SJSA1 (cell line): ENCODE data around the gene SGSH. TPM values are rescaled to one million over a fixed set of nuclear protein-coding genes. Genes with fewer than 3 reads are reported as not detected.
"Not testable (repeated sequence)": the region's sequence is repeated elsewhere in the genome, so short reads cannot be mapped to it uniquely, and the experiment has no call there.

Experiments used
- DNase-seq, 2 experiments: peaks; one replicate each; pipeline ENCODE4 v3.0.0-alpha.2; 2015 to 2020; ENCODE audit warnings: low spot score in 2 of 2, low read depth in 1 of 2
- H3K27ac ChIP-seq: fragments of 250-450 bp; sonication (Bioruptor Pico); 2 replicates; pipeline ENCODE4 v1.5.1; 2020; ENCODE audit warnings: mild to moderate bottlenecking, moderate library complexity
- H3K27me3 ChIP-seq: fragments of 250-450 bp; sonication (Bioruptor Pico); replicated peaks from 2 replicates; pipeline ENCODE4 v1.5.1; 2020; ENCODE audit warnings: mild to moderate bottlenecking, moderate library complexity
- H3K36me3 ChIP-seq: fragments of 250-450 bp; sonication (Bioruptor Pico); 2 replicates; pipeline ENCODE4 v1.5.1; 2020; ENCODE audit warnings: mild to moderate bottlenecking
- H3K4me1 ChIP-seq: fragments of 250-450 bp; sonication (Bioruptor Pico); replicated peaks from 2 replicates; pipeline ENCODE4 v1.6.1; 2021; ENCODE audit warnings: mild to moderate bottlenecking
- H3K4me3 ChIP-seq: fragments of 250-450 bp; sonication (Bioruptor Pico); 2 replicates; pipeline ENCODE4 v1.5.1; 2020; ENCODE audit warnings: mild to moderate bottlenecking
- H3K9me3 ChIP-seq: fragments of 250-450 bp; sonication (Bioruptor Pico); replicated peaks from 2 replicates; pipeline ENCODE4 v1.5.1; 2020; ENCODE audit warnings: mild to moderate bottlenecking
- total RNA-seq: library from RNA; depleted of rRNA; stranded (reverse); fragments of >200 nt; shearing (Covaris generic); gene quantifications from 2 replicates; pipeline ENCODE4 v1.2.3, GENCODE V29; 2014

The SGSH gene
- total RNA-seq, 1 experiment from 2014 or later = 18.6 TPM

DNA sequence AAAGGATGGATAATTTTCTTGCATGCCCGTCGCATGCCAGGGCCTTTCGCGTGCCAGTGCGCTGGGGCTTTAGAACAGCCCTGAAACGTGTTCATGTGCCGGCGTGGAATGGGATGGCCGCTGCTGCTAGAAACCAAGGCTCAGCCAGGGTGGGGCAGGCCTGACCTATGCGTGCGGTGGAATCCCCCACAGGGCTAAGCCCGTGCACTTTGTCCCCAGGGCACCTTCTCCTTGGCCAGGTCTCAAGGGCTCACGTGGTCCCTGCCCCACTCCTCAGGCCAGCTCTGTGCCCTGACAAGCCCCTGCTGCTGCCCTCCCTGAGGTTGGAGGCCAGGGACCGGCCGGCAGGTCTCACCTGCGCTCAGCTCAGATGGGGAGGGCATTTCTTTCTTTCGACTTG is 27.4 kb upstream of the SGSH start:
- H3K4me3 ChIP-seq = no peak overlapping the region
- H3K4me1 ChIP-seq = no peaks in the 10 kb centered on the region
- H3K9me3 ChIP-seq = no peaks in the 10 kb centered on the region
- H3K27ac ChIP-seq = no peak overlapping the region
- no peak for DNase-seq
- no peaks in the 10 kb centered on the region for H3K27me3 ChIP-seq
- peaks cover 17% of the 10 kb centered on the region; the same call in 1 of the 2 replicates for H3K36me3 ChIP-seq

DNA sequence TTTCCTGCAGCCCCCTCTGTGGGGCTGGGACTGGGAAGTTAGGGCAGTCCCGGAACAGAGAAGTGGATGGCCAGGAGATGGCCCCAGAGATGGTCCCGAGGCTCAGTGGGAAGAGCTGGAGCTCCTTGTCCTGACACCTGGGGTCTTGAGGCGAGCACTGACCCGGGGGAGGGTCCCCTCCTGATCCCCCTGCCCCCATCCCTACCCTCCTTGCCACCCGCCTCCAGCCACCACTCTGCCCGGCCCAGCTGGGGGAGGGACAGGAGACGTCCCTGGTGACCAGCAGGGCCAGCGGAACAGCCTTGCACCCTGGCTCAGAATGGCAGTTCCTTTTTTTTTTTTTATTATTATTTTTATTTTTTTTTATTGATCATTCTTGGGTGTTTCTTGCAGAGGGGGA is 26.6 kb upstream of the SGSH start:
- DNase-seq = no peak
- Histone ChIP-seq H3K27me3 (no peaks in the 10 kb centered on the region), H3K9me3 (no peaks in the 10 kb centered on the region), H3K27ac (no peak overlapping the region), H3K4me3 (no peak overlapping the region), H3K4me1 (no peaks in the 10 kb centered on the region), H3K36me3 (peaks cover 25% of the 10 kb centered on the region)

DNA sequence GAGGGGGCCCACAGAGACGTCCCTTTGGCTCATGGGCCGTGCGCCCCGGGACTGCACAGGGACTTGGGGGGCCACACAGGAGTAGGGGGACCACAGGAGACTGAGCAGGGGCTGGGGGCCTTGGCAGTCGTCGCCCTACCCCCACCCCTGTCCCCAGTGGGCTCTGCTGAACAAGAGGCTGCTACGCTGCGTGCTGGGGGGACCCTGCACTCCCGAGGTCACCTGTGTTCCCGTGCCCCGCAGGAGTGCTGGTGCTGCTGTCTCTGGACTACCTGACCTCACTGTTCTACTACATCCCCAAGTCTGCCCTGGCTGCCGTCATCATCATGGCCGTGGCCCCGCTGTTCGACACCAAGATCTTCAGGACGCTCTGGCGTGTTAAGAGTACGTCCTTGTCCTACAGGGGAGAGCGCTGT is 26.1 kb upstream of the SGSH start:
- Histone ChIP-seq H3K4me1 (no peaks in the 10 kb centered on the region), H3K9me3 (no peaks in the 10 kb centered on the region), H3K4me3 (no peak overlapping the region), H3K27ac (no peak overlapping the region), H3K36me3 (peaks cover 30% of the 10 kb centered on the region), H3K27me3 (no peaks in the 10 kb centered on the region)
- DNase-seq = no peak

DNA sequence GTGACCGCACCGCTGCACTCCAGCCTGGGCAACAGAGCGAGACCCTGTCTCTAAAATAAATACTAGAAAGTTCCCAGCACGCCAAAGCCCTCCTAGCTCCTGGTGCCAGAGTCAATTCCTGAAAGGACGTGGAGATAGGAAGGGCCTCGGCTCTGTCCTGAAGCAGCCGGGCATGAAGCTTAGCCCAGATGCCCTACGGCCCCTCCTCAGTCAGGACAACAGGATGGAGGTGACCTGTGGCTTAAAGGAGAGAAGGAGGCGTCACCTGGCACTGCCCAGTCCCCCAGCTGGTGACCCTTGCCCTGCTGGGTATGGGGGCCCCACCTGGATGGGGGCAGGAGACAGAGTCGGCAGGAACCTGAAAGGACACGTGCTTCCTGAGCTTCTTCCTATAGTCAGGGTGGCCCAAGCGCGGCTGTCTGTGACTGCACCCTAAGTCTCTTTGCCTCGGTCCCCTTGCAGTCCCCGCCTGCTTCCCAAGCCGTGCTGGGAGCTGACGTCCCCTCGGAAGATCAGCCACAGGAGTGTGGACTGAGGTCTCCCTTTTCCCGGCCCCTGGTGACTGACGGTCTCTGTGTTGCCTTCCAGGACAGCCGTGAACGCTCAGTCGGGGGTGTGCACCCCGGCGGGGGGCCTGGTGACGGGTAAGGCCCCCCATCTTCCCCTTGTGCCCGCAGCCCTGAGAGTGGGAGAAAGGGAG is 25.6 kb upstream of the SGSH start:
- peaks cover 33% of the 10 kb centered on the region for H3K36me3 ChIP-seq

DNA sequence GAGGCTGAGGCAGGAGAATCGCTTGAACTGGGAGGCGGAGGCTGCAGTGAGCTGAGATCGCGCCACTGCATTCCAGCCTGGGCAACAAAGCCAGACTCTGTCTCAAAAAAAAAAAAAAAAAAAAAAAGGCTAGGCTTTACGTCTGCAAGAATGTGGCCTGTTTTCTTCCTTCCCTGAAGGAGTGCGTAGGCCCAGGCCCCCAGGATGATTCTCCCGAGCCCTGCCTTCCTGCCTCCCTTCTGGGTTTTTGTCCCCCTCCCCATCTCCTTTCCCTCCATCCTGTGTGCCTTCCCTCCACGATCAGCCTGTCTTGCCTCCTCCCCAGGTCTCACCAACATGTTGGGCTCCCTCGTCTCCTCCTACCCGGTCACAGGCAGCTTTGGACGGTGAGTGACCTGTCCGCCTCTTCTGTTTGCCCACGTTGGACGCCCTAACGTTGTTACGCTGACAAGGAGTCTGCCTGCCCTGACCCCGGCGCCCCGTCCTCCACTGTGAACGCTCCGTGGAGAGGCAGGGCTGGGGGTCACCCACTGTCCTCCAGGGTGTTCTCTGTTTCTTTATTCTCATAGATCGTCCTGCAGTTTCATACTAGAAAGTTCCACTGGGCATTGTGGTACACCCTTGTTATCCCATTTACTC is 24.9 kb upstream of the SGSH start:
- H3K27me3 ChIP-seq = no peaks in the 10 kb centered on the region
- no peak for DNase-seq
- H3K4me1 ChIP-seq = no peaks in the 10 kb centered on the region
- H3K9me3 ChIP-seq = no peaks in the 10 kb centered on the region
- peaks cover 33% of the 10 kb centered on the region for H3K36me3 ChIP-seq
- H3K4me3 ChIP-seq = no peak overlapping the region
- no peak overlapping the region for H3K27ac ChIP-seq

More for the DNA sequence above, 25.6 kb upstream of the SGSH start:
- H3K4me3 ChIP-seq = no peak overlapping the region
- no peaks in the 10 kb centered on the region for H3K27me3 ChIP-seq
- no peaks in the 10 kb centered on the region for H3K9me3 ChIP-seq
- no peaks in the 10 kb centered on the region for H3K4me1 ChIP-seq
- no peak for DNase-seq
- no peak overlapping the region for H3K27ac ChIP-seq

DNA sequence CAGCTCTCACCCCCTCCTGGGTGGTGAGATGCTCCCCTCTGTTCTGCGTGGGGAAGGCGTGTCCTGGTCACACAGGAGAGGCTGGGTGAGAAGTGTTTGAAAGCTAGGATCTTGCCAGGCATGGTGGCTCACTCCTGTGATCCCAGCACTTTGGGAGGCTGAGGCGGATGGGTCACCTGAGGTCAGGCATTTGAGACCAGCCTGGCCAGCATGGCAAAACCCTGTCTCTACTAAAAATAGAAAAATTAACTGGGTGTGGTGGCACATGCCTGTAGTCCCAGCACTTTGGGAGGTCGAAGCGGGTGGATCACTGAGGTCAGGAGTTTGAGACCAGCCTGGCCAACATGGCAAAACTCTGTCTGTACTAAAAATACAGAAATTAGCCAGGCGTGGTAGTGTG is 24.3 kb upstream of the SGSH start:
- not testable (repeated sequence) for H3K27me3 ChIP-seq, H3K9me3 ChIP-seq, H3K27ac ChIP-seq, H3K4me1 ChIP-seq, DNase-seq, H3K4me3 ChIP-seq
- H3K36me3 ChIP-seq = peaks cover 38% of the 10 kb centered on the region

DNA sequence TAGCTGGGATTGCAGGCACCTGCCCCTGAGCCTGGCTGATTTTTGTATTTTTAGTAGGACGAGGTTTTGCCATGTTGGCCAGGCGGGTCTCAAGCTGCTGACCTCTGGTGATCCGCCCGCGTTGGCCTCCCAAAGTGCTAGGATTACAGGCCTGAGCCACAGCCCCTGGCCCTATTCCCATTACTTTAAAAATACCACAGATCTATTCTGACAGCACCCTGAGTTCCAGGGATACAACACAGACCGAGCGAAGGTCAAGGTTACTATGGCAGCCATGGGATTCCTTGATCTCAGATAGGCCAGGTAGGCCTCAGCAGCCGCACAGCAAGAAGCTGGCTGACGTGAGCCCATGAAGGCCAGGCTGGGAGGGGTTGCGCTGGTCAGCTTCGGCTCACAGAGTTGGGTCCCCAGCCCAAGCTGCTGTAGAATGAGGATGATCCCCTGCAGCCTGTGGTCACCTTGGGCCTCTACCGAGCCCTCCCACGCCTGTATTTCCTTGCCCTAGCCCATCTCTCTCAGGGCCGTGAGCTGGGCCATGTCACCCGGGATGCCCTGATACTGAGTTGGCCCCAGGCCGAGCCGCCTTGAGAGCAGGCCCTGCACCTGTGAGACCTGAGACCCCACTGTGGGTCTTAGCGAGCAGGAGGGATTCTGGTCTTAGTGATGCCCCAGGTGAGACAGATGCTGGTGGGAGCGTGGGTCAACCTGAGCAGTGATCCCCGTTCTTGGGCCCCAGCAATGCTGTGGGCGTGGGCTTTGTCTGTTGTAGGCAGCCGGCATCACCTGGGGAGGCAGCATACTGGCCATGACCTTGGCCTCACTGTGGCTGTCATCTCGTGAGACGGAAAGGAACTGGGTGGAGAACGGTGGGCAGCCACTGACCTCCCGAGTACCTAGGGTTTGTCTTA is 23.6 kb upstream of the SGSH start:
- Histone ChIP-seq H3K4me3 (no peak overlapping the region), H3K4me1 (no peaks in the 10 kb centered on the region), H3K36me3 (peaks cover 40% of the 10 kb centered on the region), H3K27me3 (no peaks in the 10 kb centered on the region), H3K9me3 (no peaks in the 10 kb centered on the region), H3K27ac (no peak overlapping the region)
- no peak for DNase-seq

DNA sequence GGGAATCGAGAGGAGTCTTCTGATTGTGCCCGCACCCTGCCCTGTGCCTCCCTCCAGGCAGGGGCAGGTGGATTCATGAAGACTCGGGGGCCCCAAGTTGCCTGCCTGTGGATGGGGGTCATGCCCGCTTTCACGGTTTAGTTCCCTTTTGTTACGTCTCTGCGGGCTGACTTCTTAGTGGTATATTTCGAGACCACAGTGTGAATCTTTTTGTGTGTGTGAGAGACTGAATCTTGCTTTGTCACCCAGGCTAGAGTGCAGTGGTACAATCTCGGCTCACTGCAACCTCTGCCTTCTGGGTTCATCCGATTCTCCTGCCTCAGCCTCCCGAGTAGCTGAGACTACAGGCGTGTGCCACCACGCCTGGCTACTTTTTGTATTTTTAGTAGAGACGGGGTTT is 22.4 kb upstream of the SGSH start:
- Histone ChIP-seq H3K4me3 (no peak overlapping the region), H3K27ac (no peak overlapping the region), H3K9me3 (no peaks in the 10 kb centered on the region), H3K27me3 (no peaks in the 10 kb centered on the region), H3K36me3 (peaks cover 50% of the 10 kb centered on the region), H3K4me1 (no peaks in the 10 kb centered on the region)
- no peak for DNase-seq

DNA sequence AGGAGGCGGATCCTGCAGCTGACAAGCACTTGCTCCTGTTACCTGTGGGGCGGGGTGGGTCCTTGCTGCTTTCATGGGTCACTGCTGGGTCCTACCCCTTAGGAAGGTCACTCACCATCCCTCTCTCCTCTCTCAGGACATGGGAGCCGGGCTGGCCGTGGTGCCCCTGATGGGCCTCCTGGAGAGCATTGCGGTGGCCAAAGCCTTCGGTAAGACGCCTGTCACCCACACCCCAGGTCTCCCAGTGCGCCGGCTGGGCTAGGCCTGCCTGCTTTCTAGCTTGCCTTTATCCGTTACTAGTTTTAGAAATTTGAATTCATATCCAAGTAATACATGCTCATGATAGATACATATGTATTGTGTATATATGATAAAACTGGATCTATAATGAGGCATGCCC is 17.3 kb upstream of the SGSH start:
- DNase-seq = no peak
- Histone ChIP-seq H3K27ac (no peak overlapping the region), H3K4me3 (no peak overlapping the region), H3K4me1 (no peaks in the 10 kb centered on the region), H3K36me3 (peaks cover 58% of the 10 kb centered on the region), H3K27me3 (no peaks in the 10 kb centered on the region), H3K9me3 (peaks cover 18% of the 10 kb centered on the region)

DNA sequence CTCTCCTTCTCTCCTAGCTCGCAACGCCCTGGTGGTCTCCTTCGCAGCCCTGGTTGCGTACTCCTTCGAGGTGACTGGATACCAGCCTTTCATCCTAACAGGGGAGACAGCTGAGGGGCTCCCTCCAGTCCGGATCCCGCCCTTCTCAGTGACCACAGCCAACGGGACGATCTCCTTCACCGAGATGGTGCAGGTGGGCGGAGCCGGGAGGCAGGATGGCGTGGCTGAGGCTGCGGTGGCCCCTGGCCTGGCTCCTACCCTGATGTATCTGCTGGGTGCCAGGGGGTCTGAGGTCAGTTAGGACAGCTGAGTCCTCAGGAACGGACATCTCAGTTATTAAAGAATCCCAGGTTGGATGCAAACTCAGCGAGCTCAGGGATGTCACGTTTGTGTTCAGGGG is 16.8 kb upstream of the SGSH start:
- Histone ChIP-seq H3K4me3 (no peak overlapping the region), H3K36me3 (peaks cover 53% of the 10 kb centered on the region), H3K27me3 (no peaks in the 10 kb centered on the region), H3K27ac (no peak overlapping the region), H3K4me1 (no peaks in the 10 kb centered on the region), H3K9me3 (peaks cover 21% of the 10 kb centered on the region)
- no peak for DNase-seq

DNA sequence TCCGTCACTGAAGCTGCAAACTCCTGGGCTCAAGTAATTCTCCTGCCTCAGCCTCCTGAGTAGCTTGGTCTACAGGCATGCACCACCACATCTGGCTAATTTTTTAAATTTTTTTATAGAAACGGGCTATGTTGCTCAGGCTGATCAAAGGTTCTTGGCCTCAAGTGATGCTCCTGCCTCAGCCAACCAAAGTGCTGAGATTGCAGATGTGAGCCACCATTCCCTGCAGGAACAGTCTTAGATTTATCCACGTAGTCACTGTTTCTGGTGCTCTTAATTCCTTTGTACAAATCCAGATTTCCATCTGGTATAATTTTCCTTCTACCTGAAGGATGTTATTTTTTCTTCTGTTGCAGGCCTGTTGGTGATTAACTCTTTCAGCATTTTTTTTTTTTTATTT is 13.1 kb upstream of the SGSH start:
- DNase-seq = no peak
- Histone ChIP-seq H3K27ac (no peak overlapping the region), H3K9me3 (peaks cover 21% of the 10 kb centered on the region), H3K27me3 (no peaks in the 10 kb centered on the region), H3K4me3 (no peak overlapping the region), H3K36me3 (peaks cover 38% of the 10 kb centered on the region), H3K4me1 (no peaks in the 10 kb centered on the region)

DNA sequence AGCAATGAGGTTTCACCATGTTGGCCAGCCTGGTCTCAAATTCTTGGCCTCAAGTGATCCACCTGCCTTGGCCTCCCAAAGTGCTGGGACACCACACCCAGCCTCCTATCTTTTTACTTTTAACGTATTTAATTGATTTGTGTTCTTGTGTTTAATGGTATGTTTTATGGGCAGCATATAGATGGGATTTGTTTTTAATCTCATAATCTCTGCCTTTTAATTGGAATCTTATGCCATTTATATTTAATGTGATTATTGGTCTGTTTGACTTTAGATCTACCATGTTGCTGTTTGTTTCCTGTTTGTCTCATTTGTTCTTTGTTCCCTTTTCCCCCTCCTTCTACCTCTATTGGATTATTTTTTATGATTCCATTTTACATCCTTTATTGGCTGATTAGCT is 12.3 kb upstream of the SGSH start:
- Histone ChIP-seq H3K36me3 (peaks cover 32% of the 10 kb centered on the region), H3K4me1 (no peaks in the 10 kb centered on the region), H3K9me3 (peaks cover 21% of the 10 kb centered on the region), H3K27me3 (no peaks in the 10 kb centered on the region), H3K4me3 (no peak overlapping the region), H3K27ac (no peak overlapping the region)
- DNase-seq = no peak

DNA sequence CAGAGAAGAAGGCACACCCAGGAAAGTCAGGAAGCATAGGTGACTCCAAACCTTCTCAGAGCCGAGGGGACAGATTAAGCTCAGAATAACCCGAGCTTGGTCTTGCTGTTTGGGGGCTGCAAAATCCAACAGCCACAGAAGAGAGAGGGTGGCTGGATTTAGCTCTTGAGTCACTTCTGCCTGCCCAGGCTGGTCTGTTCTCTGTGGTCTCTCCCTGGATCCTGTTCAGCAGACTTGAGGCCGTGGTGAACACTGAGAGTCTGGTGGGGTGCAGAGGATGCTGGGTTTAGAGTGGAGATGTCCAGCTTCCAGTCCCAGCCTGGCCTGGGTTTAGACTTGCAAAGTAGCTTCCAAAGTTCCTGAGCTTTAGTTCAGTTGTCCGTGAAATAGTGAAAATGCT is 8.9 kb upstream of the SGSH start:
- no peak overlapping the region for H3K27ac ChIP-seq
- H3K27me3 ChIP-seq = no peaks in the 10 kb centered on the region
- H3K9me3 ChIP-seq = peaks cover 16% of the 10 kb centered on the region
- H3K4me3 ChIP-seq = no peak overlapping the region
- no peaks in the 10 kb centered on the region for H3K4me1 ChIP-seq
- peaks cover 14% of the 10 kb centered on the region for H3K36me3 ChIP-seq
- DNase-seq = no peak

DNA sequence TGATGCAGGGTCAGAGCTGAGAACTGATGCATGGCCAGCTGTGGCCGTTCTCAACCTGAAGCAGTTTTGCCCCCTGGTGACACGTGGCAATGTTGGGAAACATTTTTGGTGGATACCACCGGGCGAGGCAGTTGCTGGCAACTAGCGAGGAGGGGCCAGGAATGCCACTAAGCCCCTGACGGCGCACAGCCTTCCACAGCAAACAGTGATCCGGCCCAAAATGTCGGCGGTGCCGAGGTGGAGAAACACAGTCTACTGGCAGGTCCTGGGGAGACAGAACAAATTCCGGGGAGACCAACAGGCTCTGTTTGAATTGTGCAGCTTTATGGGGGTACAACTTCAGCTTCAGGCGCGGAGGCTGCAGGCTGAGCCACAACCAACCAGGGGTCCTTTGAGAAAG is 8.3 kb upstream of the SGSH start:
- Histone ChIP-seq H3K9me3 (peaks cover 14% of the 10 kb centered on the region; the same call in 1 of the 2 replicates), H3K27ac (no peak overlapping the region), H3K36me3 (peaks cover 13% of the 10 kb centered on the region; the same call in 1 of the 2 replicates), H3K27me3 (no peaks in the 10 kb centered on the region), H3K4me3 (no peak overlapping the region), H3K4me1 (no peaks in the 10 kb centered on the region)
- no peak for DNase-seq
